Breast epithelium (tissue), 3 donors: ENCODE data around the gene KIAA0232.

Experiments
- CTCF ChIP-seq, 3 donors: fragments of 450-650 bp; IDR thresholded peaks; one replicate each; pipeline ENCODE4 v1.5.1; 2016 to 2017; ENCODE audit warnings: antibody characterized with exemption in 3 of 3, mild to moderate bottlenecking in 3 of 3, moderate library complexity in 3 of 3
- POLR2AphosphoS5 ChIP-seq, 3 donors: sonication (generic); formaldehyde crosslinking; IDR thresholded peaks; one replicate each; pipeline ENCODE4 v1.6.1; 2017; ENCODE audit warnings: antibody characterized with exemption in 3 of 3

GRCh38 chr4:6750286-6751221 is 32.0 kb upstream of the KIAA0232 start:
- TF ChIP-seq CTCF (IDR thresholded peaks at IDR 0.05) (no peak), POLR2AphosphoS5 (IDR thresholded peaks at IDR 0.05) (peak in 2 of 3 donors; percentile 9 to 26)
